A204.1 (cell line): ENCODE data around the gene INAFM2.

ENCODE experiments used
- FAIRE-seq: peaks from 2 replicates; lab custom pipeline; 2012; peaks lifted over from hg19 to GRCh38; lab: Jason Lieb, UNC

INAFM2 gene

DNA sequence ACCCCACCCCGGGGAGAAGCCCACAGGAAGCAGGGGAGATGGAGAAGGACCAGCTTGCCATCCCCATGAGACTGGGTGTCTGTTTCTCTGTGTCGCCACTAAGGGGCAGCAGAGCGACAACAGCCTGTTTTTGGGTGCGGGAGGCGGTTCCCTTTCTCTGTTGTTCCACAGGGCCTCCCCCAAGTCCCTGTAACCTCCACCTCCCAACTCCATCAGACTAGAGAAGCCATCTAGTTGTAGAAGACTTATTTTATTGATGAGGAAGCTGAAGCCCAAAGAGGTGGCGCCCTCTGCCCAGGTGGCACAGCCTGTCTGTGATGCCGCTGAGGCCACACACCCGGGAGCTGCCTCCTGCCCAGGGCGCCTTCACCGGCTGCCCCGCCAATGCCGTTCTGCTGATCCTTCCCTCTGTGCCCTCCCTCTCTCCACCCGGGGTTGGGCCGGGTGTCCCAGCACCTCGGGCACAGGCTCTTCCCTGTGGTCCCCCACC, 21.2 kb downstream of the INAFM2 start:
- no peak for FAIRE-seq

- no peak for FAIRE-seq
Measured at GRCh38 chr15:40345225-40345866, 21.9 kb downstream of the INAFM2 start.

DNA sequence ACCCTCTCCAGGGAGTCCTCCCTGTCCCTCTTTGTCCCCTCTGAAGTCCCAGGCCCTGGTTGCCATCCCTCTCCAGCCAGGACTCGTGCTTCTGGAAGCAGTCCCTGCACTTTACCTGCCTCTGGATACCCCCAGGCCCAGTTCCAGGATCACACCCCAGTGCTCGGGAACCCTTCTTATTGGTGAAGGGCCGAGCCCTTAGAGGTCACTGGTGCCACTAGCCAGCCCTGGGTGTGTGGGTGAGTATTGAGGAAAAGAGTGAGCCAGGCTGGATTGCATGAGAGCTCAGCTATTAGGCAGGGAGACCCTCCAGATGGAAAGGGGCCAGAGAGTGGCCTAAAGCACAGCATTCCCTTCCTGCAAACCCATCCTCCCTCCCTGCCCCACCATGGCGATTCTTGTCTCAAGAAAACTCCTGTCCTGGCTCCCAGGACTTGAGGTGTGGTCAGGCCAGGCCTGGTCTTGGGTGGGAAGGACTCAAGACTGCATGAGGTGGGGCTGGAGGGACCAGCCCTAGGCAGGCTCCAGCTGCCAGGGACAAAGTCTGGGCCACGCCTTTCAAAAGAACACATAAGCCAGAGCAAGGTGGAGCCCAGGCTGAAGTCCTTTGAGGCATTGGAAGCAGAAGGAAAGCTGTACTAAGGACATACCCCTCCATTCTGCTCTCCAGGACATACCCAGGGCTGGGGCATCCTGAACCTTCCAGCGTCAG, 22.5 kb downstream of the INAFM2 start:
- FAIRE-seq, result no peak

DNA sequence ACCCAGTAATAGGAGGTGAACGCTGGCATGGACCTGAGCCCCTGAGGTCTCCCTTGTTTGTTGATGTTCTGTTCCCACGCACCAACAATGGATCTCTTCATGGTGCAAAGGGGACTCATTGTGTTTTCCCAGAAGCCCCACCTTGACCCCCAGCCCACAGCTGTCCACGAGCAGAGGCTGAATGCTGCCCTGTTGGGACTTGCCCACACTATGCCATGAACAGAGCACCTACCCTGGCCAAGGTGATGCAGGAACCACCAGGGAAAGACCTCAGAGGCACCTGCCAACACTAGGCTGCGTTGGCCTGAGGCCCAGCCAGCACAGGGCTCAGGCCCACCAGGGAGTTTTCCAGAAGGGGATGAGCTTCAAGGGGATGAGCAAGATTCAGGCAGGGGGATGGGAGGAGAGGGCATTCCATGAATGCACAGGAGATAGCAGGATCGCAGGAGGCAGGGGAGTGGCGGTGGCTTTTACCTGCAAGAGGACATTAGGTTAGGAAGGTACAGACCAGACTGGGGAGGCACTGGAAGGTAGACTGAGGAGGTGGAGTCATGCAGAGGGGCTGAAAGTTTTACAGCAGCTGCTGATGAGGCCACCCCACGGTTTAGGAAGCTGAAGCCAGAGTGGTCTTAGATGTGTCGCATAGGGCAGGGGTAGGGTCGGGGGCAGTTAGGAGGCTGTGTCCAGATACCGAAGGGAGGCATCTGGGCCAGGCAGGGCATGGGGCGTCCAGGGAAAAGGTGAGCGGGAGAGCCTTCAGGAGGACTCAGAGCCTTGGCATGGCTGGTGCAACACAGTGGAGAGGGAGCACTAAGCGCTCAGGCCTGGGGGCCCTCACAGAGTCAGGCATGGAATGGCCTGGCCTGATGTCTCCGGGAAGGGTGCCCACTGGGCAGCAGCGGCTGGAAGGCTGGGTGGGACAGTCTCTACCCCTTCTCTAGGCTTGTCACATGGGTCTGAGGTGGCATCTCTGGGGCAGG, 23.4 kb downstream of the INAFM2 start:
- FAIRE-seq, result no peak

DNA sequence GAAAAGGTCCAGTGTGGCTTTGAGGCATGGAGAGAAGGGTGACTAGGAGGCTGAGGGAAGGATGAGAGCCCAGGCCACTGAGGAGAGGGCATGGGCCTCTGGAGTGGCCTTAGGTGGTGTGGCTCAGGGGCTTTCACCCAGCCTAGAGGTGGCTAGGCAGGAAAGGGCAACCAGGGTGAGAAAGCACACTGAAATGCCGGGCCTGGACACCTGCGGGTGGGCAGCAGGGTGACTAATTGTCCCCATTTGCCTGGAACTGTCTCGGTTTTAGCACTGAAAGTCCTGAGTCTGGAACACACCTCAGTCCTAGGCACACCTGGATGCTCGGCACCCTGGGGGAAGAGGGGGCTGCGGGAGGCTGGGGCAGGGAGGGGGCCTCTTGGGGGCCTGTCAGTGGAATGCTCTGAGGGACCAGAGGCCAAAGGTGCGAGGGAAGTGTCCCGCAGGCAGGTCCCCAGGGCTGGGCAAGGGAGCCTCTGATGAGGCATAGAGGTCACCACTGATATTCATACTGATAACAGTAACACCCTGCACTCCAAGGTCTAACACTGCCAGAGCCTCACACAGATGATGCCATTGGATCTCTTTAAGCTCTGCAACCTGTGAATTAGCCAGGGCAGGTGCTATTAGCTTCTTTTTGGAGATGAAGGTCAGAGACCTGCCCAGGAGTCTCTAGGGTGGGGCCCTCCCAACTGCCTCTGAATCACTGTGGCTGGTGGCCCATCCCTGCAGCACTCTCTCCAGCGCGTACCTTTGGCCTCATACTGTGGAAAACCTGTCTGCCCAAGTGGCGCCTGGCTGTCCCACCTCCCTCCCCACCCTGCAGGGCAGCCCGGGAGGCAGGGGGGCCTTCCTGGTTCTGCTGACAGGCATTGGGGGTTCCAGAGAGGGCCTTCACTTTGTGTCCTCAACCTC, 24.3 kb downstream of the INAFM2 start:
- no peak for FAIRE-seq

GRCh38 chr15:40348474-40348870, 25.0 kb downstream of the INAFM2 start:
- no peak for FAIRE-seq

DNA sequence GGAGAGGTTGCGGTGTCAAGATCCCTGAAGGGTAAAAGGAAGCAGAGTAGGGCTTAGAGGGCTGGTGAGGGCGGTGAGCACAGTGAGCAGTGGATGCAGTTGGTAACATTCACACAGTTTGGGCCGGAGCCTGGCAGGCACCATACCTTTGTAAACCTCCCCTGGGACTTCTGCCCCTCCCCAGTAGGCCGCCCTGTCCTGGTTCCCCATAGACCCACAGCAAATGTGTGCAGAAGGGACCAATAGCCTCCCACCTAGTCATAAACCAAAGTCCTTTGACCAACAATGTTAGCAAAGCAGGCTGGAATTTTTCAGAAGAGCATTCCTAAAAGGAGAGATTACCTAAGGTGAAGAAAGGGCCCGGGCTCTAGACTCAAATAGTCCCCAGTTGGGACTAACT, 25.7 kb downstream of the INAFM2 start:
- no peak for FAIRE-seq

- FAIRE-seq, result no peak
Measured at GRCh38 chr15:40352281-40352901, 28.9 kb downstream of the INAFM2 start.

GRCh38 chr15:40353697-40354096, 30.2 kb downstream of the INAFM2 start:
- FAIRE-seq, result no peak

GRCh38 chr15:40354408-40355171, 31.1 kb downstream of the INAFM2 start:
- FAIRE-seq, result no peak

DNA sequence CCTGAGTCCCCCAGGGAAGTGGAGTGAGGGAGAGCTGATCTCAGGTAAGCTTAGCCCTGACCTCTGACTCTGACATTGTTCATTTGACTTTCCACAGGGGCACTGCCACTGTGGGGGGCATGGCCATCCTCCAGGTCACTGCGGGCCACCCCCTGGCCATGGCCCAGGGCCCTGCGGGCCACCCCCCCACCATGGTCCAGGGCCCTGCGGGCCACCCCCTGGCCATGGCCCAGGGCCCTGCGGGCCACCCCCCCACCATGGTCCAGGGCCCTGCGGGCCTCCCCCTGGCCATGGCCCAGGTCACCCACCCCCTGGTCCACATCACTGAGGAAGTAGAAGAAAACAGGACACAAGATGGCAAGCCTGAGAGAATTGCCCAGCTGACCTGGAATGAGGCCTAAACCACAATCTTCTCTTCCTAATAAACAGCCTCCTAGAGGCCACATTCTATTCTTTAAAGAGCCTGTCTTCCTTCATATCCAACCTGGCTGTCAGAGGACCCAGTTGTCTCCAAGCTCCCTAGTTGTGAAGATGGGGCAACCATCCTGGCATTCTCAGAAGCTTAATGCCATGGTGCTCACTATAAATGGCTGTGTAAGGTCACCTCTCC, 32.6 kb downstream of the INAFM2 start:
- FAIRE-seq, result no peak

- FAIRE-seq, result no peak
Measured at GRCh38 chr15:40357246-40357645, 33.8 kb downstream of the INAFM2 start.

DNA sequence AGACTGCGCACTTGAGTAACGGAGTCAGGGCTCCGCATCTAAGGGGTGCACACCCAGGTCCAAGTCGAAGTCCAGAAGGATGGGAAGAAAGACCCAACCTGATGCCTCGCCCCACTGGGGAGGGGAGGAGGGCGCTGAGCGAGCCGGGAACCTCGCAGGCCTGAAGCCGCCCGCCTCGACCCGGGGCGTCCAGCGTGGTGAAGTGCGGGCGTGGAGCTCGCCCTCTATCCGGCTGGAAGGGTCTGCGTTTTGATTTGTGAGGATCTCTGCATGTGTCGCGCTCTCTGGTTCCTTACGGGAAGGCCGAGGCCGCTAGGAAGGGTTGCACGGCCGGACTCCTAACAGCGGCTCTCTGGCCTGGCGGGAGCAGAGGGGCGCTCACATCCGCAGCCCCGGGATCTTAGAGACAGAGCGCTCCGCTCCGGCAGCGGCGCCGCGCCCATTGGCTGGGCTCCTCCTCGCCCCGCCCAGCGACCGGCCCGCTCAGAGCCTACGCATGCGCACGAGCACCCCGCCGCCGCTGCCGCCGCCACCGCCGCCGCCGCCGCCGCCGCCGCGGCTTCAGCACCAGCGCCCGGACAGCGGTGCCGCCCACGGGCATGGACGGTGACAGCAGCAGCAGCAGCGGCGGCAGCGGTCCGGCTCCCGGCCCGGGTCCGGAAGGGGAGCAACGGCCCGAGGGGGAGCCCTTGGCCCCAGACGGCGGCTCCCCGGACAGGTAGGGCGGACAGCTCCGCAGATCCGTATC, 34.4 kb downstream of the INAFM2 start, which contains the start of gene DISP2:
Gene DISP2, plus strand, starts transcription at position 497 of the 748 bp plus-strand sequence. Its CDS starts 103 bp downstream, at position 600.
- no peak for FAIRE-seq

GRCh38 chr15:40358471-40359353, 35.2 kb downstream of the INAFM2 start:
- FAIRE-seq, result no peak

DNA sequence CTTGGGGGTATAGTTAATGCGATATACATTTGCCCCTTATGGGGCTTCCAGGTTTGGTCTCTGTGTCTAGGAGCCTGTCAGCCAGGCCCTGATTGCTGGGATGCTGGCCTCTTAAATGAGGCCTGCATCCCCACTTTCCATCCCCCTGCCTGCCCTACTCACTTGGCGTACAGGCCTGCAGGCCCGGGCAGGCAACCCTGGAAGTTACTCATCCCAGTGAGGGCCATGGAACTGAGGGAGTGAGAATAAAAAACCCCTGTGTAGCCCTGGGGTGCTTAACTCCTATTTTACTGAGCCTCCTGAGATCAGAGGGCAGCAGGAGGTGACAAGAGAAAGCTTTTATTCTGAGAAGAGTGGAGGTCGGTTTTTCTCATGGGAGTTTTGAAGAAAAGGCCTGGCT, 36.5 kb downstream of the INAFM2 start:
- no peak for FAIRE-seq

- FAIRE-seq, result no peak
Measured at GRCh38 chr15:40361640-40362039, 38.1 kb downstream of the INAFM2 start.

GRCh38 chr15:40363611-40364010, 40.1 kb downstream of the INAFM2 start:
- no peak for FAIRE-seq

DNA sequence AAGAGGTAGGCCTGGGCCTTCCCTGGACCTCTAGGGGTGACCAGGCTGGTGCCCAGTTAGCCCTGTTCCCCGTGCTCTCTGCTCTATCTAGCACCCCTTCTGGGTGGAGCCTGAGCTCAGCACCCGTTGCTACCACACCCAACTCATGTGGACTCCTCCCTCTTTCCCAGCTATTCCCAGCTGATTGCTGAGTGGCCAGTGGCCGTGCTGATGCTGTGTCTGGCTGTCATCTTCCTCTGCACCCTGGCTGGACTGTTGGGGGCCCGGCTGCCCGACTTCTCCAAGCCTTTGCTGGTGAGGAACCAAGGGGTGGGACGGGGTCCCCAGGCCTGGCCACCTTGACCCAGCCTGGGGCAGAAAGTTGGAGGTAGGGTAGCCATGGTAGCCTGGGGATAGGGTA, 40.8 kb downstream of the INAFM2 start:
- no peak for FAIRE-seq
